Suprapubic skin (tissue), 4 donors: ENCODE results near the gene UBE3D.

Experiments
- CTCF ChIP-seq, 2 donors: fragments of 200-600 bp in 1 of 2; fragments of 450-650 bp in 1 of 2; sonication (generic) in 1 of 2; IDR thresholded peaks; one replicate each; pipeline ENCODE4 v1.5.1; 2016 to 2019; ENCODE audit warnings: antibody characterized with exemption in 2 of 2, mild to moderate bottlenecking in 1 of 2, moderate library complexity in 1 of 2
- EP300 ChIP-seq: sonication (generic); formaldehyde crosslinking; IDR thresholded peaks from one replicate; pipeline ENCODE4 v1.6.1; 2017; ENCODE audit warnings: antibody characterized with exemption
- POLR2A ChIP-seq, 2 donors: fragments of 450-650 bp; IDR thresholded peaks; one replicate each; pipeline ENCODE4 v1.6.1; 2017; ENCODE audit warnings: antibody characterized with exemption in 2 of 2, mild to moderate bottlenecking in 2 of 2, moderate library complexity in 2 of 2
- POLR2AphosphoS5 ChIP-seq, 3 donors: sonication (generic); formaldehyde crosslinking; IDR thresholded peaks; one replicate each; pipeline ENCODE4 v1.6.1; 2017; ENCODE audit warnings: antibody characterized with exemption in 3 of 3

GRCh38 chr6:82954356-82954755 lies 111.3 kb downstream of the UBE3D start:
- TF ChIP-seq CTCF (IDR thresholded peaks at IDR 0.05) (no peak), POLR2A (IDR thresholded peaks at IDR 0.05) (no peak), POLR2AphosphoS5 (IDR thresholded peaks at IDR 0.05) (no peak), EP300 (no peak)
